Ovary (tissue), 3 donors: ENCODE results near the gene PIPOX.

Source experiments
- POLR2A ChIP-seq: fragments of 450-650 bp; IDR thresholded peaks from one replicate; pipeline ENCODE4 v1.6.1; 2017; ENCODE audit warnings: antibody characterized with exemption, mild to moderate bottlenecking, moderate library complexity
- TF ChIP-seq, protein P1 (sequence below), 3 donors: fragments of 450-650 bp in 2 of 3; fragments of 200-600 bp in 1 of 3; IDR thresholded peaks; one replicate each; pipeline versions ENCODE4 v1.5.1 to v1.8.0; 2016 to 2022; ENCODE audit warnings: antibody characterized with exemption in 3 of 3, mild to moderate bottlenecking in 1 of 3
- donor health status: DM: no; HTN: no; CAD: no.

DNA sequence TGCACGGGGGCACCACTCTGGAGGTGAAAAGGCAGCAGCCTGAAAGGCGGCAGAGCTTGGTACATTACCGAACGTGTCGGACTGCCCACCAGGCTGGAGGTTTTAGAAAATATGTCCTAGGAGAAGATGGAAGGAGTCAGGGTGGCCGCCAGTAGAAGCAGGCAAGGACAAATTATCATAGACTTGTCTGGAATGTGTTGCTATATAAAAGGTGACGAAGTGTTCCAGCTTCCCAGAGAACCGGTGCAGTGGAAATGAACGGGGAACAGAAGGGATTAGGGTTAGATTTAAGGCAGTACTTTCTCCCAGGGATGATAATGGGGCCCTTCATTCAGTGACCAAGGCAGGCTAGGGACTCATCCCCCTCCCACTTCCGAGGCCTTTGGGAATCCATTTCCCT lies 27.4 kb downstream of the PIPOX start:
- TF ChIP-seq, protein P1, sequence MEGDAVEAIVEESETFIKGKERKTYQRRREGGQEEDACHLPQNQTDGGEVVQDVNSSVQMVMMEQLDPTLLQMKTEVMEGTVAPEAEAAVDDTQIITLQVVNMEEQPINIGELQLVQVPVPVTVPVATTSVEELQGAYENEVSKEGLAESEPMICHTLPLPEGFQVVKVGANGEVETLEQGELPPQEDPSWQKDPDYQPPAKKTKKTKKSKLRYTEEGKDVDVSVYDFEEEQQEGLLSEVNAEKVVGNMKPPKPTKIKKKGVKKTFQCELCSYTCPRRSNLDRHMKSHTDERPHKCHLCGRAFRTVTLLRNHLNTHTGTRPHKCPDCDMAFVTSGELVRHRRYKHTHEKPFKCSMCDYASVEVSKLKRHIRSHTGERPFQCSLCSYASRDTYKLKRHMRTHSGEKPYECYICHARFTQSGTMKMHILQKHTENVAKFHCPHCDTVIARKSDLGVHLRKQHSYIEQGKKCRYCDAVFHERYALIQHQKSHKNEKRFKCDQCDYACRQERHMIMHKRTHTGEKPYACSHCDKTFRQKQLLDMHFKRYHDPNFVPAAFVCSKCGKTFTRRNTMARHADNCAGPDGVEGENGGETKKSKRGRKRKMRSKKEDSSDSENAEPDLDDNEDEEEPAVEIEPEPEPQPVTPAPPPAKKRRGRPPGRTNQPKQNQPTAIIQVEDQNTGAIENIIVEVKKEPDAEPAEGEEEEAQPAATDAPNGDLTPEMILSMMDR (IDR thresholded peaks at IDR 0.05): no peak
- no peak for TF ChIP-seq POLR2A
